NCI-H2081 treated with DMSO at 0.1 percent for 48 hours (cell line): ENCODE results near the gene DCHS2.

Experiments
- DNase-seq: peaks from one replicate; lab custom pipeline; 2025; lab: John Stamatoyannopoulos, UW

The DCHS2 gene

DNA sequence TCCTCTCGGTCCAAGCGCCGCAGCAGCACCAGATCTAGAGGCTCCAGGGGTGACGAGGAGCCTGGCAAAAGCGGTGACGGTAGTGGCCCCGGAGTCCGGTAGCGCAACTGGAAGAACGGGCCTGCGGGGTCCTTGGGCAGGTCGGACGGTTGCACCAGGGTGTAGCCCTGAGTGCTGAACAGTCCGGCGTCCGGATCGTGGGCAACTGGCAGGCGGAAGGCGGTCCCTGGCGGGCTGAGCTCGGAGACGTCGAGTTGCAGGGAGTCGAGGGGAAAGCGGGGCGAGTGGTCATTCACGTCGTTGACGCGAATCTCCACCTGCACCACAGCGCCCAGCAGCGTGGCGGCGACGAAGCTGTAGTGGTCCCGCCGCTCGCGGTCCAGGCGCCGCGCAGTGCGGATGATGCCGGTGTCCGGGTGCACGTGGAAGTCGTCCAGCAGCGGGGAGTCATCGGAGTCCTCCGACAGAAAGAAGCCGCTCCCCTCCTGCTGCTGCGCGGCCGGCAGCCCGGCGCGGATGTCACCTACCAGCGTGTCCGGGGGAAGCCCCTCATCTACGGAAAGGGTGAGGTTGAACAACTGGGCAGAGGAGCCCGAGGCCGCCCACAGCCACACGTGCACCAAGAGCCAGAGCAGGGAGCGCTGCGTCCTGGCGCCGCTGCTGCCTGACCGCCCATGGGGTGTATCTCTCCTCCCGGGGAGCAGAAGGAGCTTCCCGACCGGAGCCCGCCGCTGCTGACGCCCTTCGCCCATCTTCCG is 837 bp downstream of the DCHS2 start:
- no peak for DNase-seq

- DNase-seq, result no peak
Measured at GRCh38 chr4:154490234-154490582, 1.4 kb downstream of the DCHS2 start.

- DNase-seq, result no peak
Measured at GRCh38 chr4:154489558-154490233, 1.9 kb downstream of the DCHS2 start.

DNA sequence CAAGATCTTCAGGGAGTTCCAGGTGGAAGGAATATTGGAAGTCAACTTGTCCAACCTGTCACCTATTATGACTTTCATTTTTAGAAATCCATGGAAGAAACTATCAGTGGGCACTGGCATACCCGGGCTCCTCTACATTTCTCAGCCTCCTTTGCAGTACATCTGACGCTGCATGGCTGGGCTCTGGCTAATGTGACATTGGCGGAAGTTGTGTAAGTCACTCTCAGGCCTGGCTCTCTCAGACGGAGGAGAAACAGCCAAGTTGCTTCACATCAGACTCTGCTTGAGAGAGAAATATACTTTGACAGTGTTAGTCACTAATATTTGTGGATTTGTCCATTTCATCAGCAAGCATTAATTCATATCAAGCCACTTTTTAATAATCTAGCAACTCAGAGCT is 4.5 kb downstream of the DCHS2 start:
- DNase-seq, result no peak

DNA sequence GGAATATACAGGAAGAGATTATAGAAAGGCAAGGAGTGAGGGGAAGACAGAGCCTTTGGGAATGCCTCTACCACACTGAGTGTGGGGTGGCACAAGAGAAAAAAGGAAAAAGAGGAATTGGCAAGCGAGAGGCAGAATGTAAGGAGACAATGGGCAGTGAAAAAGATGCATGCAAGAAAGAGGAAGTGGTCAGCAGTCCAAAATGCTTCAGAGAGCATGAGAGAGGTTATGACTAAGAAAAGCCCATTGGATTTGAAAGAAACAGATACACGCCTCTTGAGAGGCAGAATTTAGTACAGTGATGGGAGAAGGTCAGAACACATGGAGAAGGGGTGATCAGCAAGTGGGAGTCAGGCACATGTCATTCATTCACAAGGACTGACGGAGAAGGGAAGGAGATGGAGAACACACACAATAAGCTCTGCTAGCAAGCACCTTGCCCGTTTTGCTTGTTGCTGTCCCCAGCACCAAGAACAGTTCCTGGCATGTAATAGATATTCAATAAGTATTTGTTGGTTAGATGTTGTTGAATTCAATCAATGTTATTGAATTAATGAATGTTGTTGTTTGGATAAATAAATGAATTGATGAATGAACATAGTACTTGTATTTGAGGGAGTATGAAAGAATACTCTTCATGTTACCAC is 6.3 kb downstream of the DCHS2 start:
- DNase-seq, result no peak

- no peak for DNase-seq
Measured at GRCh38 chr4:154478547-154478946, 13.1 kb downstream of the DCHS2 start.

- no peak for DNase-seq
Measured at GRCh38 chr4:154478128-154478527, 13.5 kb downstream of the DCHS2 start.

DNA sequence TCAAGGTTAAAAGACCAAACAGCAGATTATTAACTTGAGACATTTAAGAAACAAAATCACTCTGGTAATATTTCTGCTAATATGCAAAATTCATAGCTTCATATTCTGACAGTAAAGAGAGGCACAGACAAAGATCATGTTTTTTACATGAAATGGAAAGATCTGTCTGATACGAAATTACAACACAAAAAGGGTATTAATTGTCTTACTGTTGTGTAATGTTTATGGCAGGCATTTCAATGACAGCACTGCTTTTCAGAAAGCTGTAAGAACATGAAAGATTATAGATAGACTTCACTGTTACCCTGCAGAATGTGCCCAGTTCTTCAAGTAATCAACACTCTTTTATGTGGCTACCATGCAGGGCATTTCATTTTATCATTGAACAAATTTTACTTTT is 15.4 kb downstream of the DCHS2 start:
- DNase-seq, result no peak

DNA sequence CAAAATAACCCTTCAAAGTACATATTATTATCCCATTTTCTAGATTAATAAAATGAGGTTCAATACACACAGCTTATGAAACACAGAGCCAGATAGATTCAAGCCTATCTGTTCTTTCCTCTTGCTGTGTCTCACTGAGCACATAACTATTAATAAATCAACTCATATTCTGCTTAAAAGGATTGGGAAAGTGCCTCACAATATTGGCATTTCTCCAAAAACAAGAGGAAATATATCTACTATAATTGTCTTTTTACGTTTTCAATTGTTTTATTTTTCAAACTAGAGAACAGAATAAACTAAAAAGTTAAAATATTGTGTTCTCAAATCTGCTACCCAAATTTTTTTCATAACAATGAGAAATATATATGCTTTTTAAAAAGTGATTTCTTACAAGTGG is 15.8 kb downstream of the DCHS2 start:
- DNase-seq, result no peak

DNA sequence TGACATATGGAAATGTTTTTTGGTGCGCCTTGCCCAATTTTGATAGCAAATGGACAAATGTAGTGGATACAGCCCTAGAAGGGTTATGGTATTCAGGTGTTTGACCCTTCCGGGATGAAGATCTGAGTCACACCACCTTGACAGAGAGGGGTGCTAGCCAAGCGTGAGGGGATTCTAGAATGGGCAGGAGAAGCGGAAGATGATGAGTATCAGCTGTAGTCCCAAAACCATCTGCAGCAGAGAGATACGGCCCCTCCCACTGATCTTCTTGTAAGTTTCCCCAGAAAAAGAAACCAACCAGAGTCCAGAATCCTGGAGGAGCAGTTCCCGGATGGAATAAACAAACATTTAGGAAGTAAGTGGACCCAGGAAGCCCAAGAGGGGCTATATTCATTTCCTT is 18.1 kb downstream of the DCHS2 start:
- DNase-seq, result no peak

DNA sequence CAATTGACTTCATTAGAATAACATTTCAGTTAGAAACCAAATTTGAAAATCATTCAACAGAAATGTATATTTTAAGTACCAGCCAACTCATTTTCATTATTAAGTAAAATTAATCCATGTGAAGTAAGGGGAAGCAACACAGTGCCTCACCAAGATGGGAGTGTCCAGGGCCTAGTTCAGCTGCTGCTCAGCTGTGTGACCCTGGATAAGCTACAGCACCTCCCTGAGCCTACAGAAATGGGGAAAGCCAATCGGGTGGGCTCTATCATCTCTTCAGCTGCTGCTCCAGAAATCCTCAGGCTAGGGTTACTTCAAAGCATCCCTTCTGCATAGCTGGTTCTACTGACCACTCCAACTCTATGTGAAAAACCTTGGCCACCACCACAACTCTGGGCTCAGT is 18.7 kb downstream of the DCHS2 start:
- DNase-seq, result no peak

DNA sequence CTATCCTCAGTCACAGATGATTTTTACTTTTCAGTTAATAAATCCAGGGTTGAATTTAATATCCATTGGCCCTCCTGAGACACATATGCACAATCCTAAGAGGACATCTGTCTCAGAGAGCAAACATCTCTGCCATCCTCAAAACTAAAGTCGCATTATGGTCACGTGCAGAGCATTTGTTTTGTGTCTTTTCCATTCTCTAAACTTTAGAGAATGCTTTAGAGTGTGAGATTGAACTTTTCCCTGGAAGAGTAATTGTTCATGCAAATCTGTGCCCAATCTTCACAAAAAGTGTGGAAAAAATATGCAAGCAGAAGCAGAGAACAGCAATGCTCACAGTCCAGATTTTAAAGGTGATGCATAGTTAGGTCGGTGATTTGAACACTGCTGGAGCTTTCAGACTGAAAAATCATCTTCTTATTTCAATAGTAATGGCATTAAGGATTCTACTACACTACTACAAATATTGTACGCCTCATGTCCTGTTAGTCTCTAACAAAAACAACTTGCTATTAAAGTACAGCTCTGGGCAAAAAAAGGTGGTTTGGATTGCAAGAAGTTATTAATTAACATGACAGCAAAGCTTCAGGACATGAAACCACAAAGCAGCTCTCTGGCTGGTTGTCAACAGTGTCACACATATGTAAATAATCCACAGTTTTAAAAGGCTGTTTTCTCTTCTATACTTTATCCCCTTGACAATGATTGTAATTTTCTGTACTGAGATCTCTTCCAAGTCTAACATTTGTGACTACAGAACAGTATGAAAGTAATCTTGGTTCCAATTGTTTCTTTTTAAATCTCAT is 19.9 kb downstream of the DCHS2 start:
- DNase-seq, result no peak

GRCh38 chr4:154471032-154471431 is 20.6 kb downstream of the DCHS2 start:
- no peak for DNase-seq

GRCh38 chr4:154467886-154468285 is 23.7 kb downstream of the DCHS2 start:
- DNase-seq, result no peak

DNA sequence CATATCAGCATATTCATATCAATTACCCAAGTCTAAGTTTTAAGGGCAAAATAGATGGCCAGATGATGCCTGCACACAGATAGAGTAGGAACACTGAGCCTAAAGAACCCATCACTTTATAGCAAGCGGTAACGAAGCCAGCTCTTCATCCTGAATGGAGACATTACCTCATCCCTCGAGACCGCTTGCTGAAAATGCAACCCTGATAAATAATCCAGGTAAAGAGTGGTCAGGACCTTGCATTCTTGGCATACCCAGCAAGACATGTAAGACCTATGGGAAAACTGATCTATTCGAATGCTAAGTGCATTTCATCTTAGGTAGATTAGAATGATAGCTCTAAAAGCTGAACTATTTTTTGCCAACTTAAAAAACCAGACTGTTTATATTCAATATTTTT is 25.3 kb downstream of the DCHS2 start:
- DNase-seq, result no peak

DNA sequence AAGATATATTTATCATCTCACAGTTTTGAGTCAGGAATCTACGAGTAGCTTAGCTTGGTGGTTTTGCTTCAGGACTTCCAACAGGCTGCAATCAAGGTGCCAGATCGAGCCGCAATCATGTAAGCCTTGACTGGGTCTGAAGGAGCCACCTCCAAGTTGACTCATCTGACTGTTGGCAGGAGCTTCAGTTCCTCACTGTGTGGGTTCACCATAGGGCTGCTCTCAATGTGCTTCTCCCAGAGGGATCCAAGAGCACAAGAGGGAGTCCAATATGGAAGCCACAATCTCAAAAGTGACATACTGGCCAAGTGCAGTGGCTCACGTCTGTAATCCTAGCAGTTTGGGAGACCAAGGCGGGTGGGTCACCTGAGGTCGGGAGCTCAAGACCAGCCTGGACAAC is 26.5 kb downstream of the DCHS2 start:
- DNase-seq, result no peak

DNA sequence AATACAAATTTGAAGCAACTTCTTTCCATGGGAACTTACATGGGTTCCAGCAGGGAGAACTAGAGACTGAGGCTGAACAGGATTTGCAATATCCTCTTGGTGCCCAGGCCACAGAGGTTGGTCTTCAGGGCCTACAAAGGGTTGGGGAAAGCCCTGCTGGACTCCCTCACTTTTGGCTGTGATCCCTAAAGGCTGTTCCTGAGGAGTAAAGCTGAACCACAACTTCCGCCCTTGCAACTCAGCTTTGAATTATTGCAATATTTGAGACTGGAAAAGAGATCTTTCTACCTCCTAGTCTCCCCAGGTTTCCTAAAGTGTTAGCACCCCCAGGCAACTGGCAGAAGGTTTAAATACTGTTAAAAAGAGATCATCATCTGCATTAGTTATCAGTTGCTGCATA is 26.9 kb downstream of the DCHS2 start:
- no peak for DNase-seq

DNA sequence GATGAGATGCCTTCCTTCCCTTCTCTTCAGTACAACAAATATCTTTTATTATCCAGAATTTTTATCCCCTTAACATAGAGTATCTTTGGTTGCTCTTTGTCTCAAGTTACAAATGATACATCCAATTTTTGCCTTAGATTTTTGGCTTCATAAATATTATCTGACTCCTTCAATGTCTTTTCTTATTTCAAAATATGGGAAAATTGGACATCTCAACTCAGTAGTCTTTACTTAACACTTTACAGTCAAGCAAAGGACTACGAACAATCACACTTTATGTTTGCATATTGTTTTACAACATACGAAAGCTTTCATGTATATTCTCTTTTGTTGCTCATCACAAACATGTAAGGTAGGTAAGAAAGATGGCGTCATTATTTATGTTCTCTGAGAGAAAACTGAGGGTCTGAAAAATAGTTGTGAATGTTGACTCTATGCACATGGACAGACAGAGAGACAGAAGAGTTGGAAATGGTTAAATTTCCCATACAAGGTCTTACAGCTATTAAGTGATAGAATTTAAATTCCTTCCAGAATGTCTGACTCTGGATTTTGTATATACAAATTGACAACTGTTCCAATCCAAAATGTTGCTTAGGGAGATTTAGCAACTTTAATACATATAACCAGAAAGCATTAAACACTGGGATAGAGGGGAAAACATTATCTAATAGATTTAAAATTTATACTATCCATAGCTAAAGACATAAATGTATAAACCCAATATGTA is 29.4 kb downstream of the DCHS2 start:
- DNase-seq, result no peak

- peak; percentile 14 for DNase-seq
Measured at GRCh38 chr4:154457471-154457870, 34.1 kb downstream of the DCHS2 start.

DNA sequence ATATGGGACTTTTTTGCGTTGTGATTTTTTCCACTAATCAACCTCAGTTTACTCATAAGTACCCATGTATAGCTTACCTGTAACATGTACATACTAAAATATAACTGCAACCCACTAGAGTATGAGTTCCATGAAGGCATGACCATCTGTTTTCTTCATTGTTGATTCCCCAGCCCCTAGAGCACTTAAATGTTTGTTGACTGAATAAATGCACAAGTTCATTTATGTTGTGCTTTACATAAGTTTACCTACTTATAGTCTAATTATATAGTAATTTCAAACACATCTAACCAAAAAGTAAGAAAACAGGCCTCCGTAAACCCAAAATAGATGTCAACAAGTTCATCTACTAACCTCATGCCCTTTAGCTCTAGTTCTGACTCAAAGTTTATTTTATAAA is 34.7 kb downstream of the DCHS2 start:
- no peak for DNase-seq

DNA sequence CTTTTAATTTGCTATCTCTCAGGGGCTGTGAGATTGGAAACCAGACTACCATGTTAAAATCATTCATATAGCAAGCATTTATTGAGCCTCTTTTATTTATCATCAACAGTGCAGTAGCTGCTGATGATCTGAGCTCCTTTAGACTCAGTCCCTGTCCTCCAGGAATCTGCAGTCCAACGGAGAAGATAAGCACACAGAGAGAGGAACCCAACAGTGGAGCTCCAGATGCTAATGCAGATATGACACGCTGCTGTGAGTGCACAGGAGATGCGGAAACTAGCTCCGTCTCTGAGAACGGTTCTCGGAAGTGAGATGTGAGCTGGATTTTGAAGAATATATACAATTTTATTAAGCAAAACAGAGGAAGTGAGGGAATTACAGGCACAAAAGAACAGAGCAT is 35.4 kb downstream of the DCHS2 start:
- DNase-seq, result no peak

GRCh38 chr4:154455111-154455510 is 36.5 kb downstream of the DCHS2 start:
- DNase-seq, result no peak
